ENCODE measurements around the gene PLAGL2.

The PLAGL2 gene

GRCh38 chr20:32152421-32153155 lies 55.0 kb downstream of the PLAGL2 start:
- no peak for DNase-seq (ENCODE audit: low read depth in 2 of 2)

- DNase-seq (ENCODE audit: low read depth in 2 of 2), result no peak
Observed at GRCh38 chr20:32150291-32150848, 57.2 kb downstream of the PLAGL2 start.

DNA sequence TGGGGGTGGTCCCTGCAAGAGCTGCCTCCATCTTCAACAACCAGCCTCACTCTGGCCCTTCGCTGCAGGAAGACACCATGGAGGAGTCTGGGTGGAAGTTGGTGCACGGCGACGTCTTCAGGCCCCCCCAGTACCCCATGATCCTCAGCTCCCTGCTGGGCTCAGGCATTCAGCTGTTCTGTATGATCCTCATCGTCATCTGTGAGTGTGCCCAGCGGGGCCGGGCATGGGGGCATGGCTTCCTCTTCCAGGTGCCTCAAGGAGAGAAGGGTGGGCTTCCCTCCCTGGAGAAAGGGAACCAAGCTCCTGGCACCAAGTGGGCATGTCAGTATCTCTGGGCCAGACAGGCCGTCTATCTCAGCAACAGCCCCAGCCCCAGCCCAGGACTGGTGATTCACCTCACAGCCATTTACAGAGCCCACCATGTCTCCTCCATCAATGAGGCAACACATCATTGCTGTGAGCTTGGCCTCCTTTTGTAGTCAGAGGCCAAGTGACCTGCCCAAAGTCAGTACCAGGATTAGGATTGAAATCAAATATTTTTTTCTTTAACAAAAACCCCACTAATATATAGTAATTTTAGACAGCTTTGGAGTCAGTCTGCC lies 57.9 kb downstream of the PLAGL2 start:
- no peak for DNase-seq (ENCODE audit: low read depth in 2 of 2)

GRCh38 chr20:32144898-32145662 lies 62.5 kb downstream of the PLAGL2 start:
- no peak for DNase-seq (ENCODE audit: low read depth in 2 of 2)

GRCh38 chr20:32142991-32143390 lies 64.6 kb downstream of the PLAGL2 start:
- DNase-seq (ENCODE audit: low read depth in 2 of 2), result no peak
